T1000 (cell line): ENCODE results near the gene NIPAL1.

Source experiments
- DNase-seq: peaks from one replicate; lab custom pipeline; 2025; ENCODE audit warnings: mixed read lengths; lab: John Stamatoyannopoulos, UW

Gene NIPAL1

GRCh38 chr4:48027653-48028052, 11.1 kb downstream of the NIPAL1 start:
- no peak for DNase-seq

- no peak for DNase-seq
Observed at GRCh38 chr4:48028696-48029095, 12.1 kb downstream of the NIPAL1 start.

GRCh38 chr4:48030470-48030869, 13.9 kb downstream of the NIPAL1 start:
- no peak for DNase-seq

GRCh38 chr4:48031802-48032525, 15.4 kb downstream of the NIPAL1 start:
- DNase-seq = no peak

GRCh38 chr4:48032721-48033120, 16.1 kb downstream of the NIPAL1 start:
- no peak for DNase-seq

GRCh38 chr4:48033412-48033811, 16.8 kb downstream of the NIPAL1 start:
- no peak for DNase-seq

GRCh38 chr4:48033825-48034413, 17.3 kb downstream of the NIPAL1 start:
- no peak for DNase-seq

GRCh38 chr4:48035952-48036351, 19.4 kb downstream of the NIPAL1 start:
- DNase-seq = no peak

- no peak for DNase-seq
Observed at GRCh38 chr4:48037117-48037462, 20.5 kb downstream of the NIPAL1 start.

GRCh38 chr4:48038666-48039065, 22.1 kb downstream of the NIPAL1 start:
- DNase-seq = no peak

GRCh38 chr4:48039561-48039960, 23.0 kb downstream of the NIPAL1 start:
- DNase-seq = no peak

- DNase-seq = no peak
Observed at GRCh38 chr4:48041535-48042137, 25.1 kb downstream of the NIPAL1 start.

- DNase-seq = no peak
Observed at GRCh38 chr4:48042979-48043461, 26.4 kb downstream of the NIPAL1 start.

- DNase-seq = no peak
Observed at GRCh38 chr4:48043504-48043903, 26.9 kb downstream of the NIPAL1 start.

GRCh38 chr4:48044298-48044697, 27.7 kb downstream of the NIPAL1 start:
- no peak for DNase-seq

- no peak for DNase-seq
Observed at GRCh38 chr4:48046059-48046458, 29.5 kb downstream of the NIPAL1 start.

- no peak for DNase-seq
Observed at GRCh38 chr4:48047421-48047844, 30.9 kb downstream of the NIPAL1 start.

GRCh38 chr4:48047896-48048295, 31.3 kb downstream of the NIPAL1 start:
- DNase-seq = no peak

- DNase-seq = no peak
Observed at GRCh38 chr4:48049483-48049882, 32.9 kb downstream of the NIPAL1 start.

- DNase-seq = no peak
Observed at GRCh38 chr4:48051078-48051477, 34.5 kb downstream of the NIPAL1 start.

- DNase-seq = no peak
Observed at GRCh38 chr4:48058617-48059530, 42.3 kb downstream of the NIPAL1 start.

GRCh38 chr4:48064349-48064748, 47.8 kb downstream of the NIPAL1 start:
- DNase-seq = no peak
